Measurements from ENCODE around the gene HBP1.

Gene HBP1

GRCh38 chr7:107165341-107165740 is 3.5 kb upstream of the HBP1 start:
- TF ChIP-seq GABPA (IDR thresholded peaks at IDR 0.05; ENCODE audit: low read depth) (no peak), POLR2AphosphoS5 (IDR thresholded peaks at IDR 0.05; ENCODE audit: low read depth) (no peak), CTCF (IDR thresholded peaks at IDR 0.05; ENCODE audit: insufficient read depth, low read length) (no peak), SPI1 (IDR thresholded peaks at IDR 0.05; ENCODE audit: borderline replicate concordance, low read depth) (no peak), REST (IDR thresholded peaks at IDR 0.05; ENCODE audit: insufficient replicate concordance, low read depth) (no peak)
- no peak overlapping the region for H3K4me3 ChIP-seq (replicated peaks; ENCODE audit: insufficient read depth, low read length)
- DNase-seq (ENCODE audit: low read depth in 1 of 2, low spot score in 1 of 2), result no peak

GRCh38 chr7:107166736-107167426 is 1.9 kb upstream of the HBP1 start:
- Histone ChIP-seq H3K4me3 (replicated peaks; ENCODE audit: insufficient read depth, low read length) (peak overlapping the region; percentile 73), H3K27ac (replicated peaks) (peak overlapping the region; percentile 55), H3K27me3 (ENCODE audit: insufficient read depth, poor library complexity, severe bottlenecking) (no peaks in the 10 kb centered on the region)
- no peak for DNase-seq (ENCODE audit: low read depth in 1 of 2, low spot score in 1 of 2)
- TF ChIP-seq GABPA (IDR thresholded peaks at IDR 0.05; ENCODE audit: low read depth), result no peak
- no peak for TF ChIP-seq CTCF (IDR thresholded peaks at IDR 0.05; ENCODE audit: insufficient read depth, low read length)
- TF ChIP-seq REST (IDR thresholded peaks at IDR 0.05; ENCODE audit: insufficient replicate concordance, low read depth), result no peak
- TF ChIP-seq SPI1 (IDR thresholded peaks at IDR 0.05; ENCODE audit: borderline replicate concordance, low read depth), result no peak
- no peak for TF ChIP-seq POLR2AphosphoS5 (IDR thresholded peaks at IDR 0.05; ENCODE audit: low read depth)

More at GRCh38 chr7:107165341-107165740, 3.5 kb upstream of the HBP1 start:
- H3K27ac ChIP-seq (replicated peaks), result no peak overlapping the region
- no peaks in the 10 kb centered on the region for H3K27me3 ChIP-seq (ENCODE audit: insufficient read depth, poor library complexity, severe bottlenecking)

GRCh38 chr7:107167483-107168232 is 1.1 kb upstream of the HBP1 start:
- H3K27ac ChIP-seq (replicated peaks), result peak overlapping the region; percentile 55
- no peak for TF ChIP-seq GABPA (IDR thresholded peaks at IDR 0.05; ENCODE audit: low read depth)
- peak; percentile 29; the same call in 1 of the 2 replicates for TF ChIP-seq SPI1 (IDR thresholded peaks at IDR 0.05; ENCODE audit: borderline replicate concordance, low read depth)
- no peak for TF ChIP-seq POLR2AphosphoS5 (IDR thresholded peaks at IDR 0.05; ENCODE audit: low read depth)
- no peak for TF ChIP-seq CTCF (IDR thresholded peaks at IDR 0.05; ENCODE audit: insufficient read depth, low read length)
- TF ChIP-seq REST (IDR thresholded peaks at IDR 0.05; ENCODE audit: insufficient replicate concordance, low read depth), result no peak

More at GRCh38 chr7:107167483-107168232, 1.1 kb upstream of the HBP1 start:
- Histone ChIP-seq H3K4me3 (replicated peaks; ENCODE audit: insufficient read depth, low read length) (peak overlapping the region; percentile 73), H3K27me3 (ENCODE audit: insufficient read depth, poor library complexity, severe bottlenecking) (no peaks in the 10 kb centered on the region)
- DNase-seq (ENCODE audit: low read depth in 1 of 2, low spot score in 1 of 2), result peak; percentile 52 to 62

Data from HL-60 (cell line).